Panc1 (cell line): ENCODE measurements around the gene GRK2.

Source experiments
- POLR2AphosphoS5 ChIP-seq: IDR thresholded peaks from 2 replicates; pipeline ENCODE4 v1.6.1; 2012; ENCODE audit warnings: mild to moderate bottlenecking, low read depth, low read length, moderate library complexity
- TF ChIP-seq, protein P1 (sequence below): fragments of 450-650 bp; IDR thresholded peaks from 2 replicates; pipeline ENCODE4 v1.5.1; 2017; ENCODE audit warnings: mild to moderate bottlenecking
- TF ChIP-seq, protein P2 (sequence below), 2 experiments: IDR thresholded peaks; 2 replicates each; pipeline ENCODE4 v1.6.1; 2011 to 2012; ENCODE audit warnings: low read depth in 2 of 2, control low read depth in 1 of 2, low read length in 1 of 2, mild to moderate bottlenecking in 1 of 2, moderate library complexity in 1 of 2; ENCODE audit not compliant: insufficient read depth in 1 of 2

DNA sequence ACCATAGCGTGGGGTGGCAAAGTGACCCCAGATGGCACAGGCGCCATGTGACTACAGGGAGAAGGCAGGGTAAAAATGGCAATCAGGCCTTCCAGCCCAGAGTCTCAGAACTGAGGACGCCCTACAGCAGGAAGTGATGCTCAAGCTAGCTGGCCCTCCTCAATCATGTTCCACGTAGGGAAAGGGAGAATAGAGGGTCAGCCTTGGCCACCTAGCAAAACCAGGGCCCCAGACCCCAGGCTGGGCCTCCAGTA, 21.9 kb downstream of the GRK2 start:
- TF ChIP-seq, protein P1, sequence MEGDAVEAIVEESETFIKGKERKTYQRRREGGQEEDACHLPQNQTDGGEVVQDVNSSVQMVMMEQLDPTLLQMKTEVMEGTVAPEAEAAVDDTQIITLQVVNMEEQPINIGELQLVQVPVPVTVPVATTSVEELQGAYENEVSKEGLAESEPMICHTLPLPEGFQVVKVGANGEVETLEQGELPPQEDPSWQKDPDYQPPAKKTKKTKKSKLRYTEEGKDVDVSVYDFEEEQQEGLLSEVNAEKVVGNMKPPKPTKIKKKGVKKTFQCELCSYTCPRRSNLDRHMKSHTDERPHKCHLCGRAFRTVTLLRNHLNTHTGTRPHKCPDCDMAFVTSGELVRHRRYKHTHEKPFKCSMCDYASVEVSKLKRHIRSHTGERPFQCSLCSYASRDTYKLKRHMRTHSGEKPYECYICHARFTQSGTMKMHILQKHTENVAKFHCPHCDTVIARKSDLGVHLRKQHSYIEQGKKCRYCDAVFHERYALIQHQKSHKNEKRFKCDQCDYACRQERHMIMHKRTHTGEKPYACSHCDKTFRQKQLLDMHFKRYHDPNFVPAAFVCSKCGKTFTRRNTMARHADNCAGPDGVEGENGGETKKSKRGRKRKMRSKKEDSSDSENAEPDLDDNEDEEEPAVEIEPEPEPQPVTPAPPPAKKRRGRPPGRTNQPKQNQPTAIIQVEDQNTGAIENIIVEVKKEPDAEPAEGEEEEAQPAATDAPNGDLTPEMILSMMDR = no peak
- TF ChIP-seq, protein P2, sequence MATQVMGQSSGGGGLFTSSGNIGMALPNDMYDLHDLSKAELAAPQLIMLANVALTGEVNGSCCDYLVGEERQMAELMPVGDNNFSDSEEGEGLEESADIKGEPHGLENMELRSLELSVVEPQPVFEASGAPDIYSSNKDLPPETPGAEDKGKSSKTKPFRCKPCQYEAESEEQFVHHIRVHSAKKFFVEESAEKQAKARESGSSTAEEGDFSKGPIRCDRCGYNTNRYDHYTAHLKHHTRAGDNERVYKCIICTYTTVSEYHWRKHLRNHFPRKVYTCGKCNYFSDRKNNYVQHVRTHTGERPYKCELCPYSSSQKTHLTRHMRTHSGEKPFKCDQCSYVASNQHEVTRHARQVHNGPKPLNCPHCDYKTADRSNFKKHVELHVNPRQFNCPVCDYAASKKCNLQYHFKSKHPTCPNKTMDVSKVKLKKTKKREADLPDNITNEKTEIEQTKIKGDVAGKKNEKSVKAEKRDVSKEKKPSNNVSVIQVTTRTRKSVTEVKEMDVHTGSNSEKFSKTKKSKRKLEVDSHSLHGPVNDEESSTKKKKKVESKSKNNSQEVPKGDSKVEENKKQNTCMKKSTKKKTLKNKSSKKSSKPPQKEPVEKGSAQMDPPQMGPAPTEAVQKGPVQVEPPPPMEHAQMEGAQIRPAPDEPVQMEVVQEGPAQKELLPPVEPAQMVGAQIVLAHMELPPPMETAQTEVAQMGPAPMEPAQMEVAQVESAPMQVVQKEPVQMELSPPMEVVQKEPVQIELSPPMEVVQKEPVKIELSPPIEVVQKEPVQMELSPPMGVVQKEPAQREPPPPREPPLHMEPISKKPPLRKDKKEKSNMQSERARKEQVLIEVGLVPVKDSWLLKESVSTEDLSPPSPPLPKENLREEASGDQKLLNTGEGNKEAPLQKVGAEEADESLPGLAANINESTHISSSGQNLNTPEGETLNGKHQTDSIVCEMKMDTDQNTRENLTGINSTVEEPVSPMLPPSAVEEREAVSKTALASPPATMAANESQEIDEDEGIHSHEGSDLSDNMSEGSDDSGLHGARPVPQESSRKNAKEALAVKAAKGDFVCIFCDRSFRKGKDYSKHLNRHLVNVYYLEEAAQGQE (IDR thresholded peaks at IDR 0.05; ENCODE audit: insufficient read depth in 1 of 2, low read depth in 2 of 2, low read length in 1 of 2) = no peak
- no peak; the same call in 1 of the 2 replicates for TF ChIP-seq POLR2AphosphoS5
